GM04504 (cell line): Measurements from ENCODE around the gene ORAI3.

ENCODE experiments used
- DNase-seq: peaks from one replicate; pipeline ENCODE4 v3.0.0-alpha.2; 2012; ENCODE audit warnings: low read depth

Gene ORAI3

GRCh38 chr16:30948667-30949649, at the start of gene ORAI3:
Gene ORAI3 (plus strand): TSS chr16:30949068. CDS start chr16:30949290, 222 bp downstream.
- no peak for DNase-seq

GRCh38 chr16:30899794-30900193, 49.1 kb upstream of the ORAI3 start:
- DNase-seq: no peak

- DNase-seq: no peak
Observed at GRCh38 chr16:30900588-30900987, 48.3 kb upstream of the ORAI3 start.

- no peak for DNase-seq
Observed at GRCh38 chr16:30901201-30902028, 47.5 kb upstream of the ORAI3 start.

GRCh38 chr16:30902029-30902972, 46.6 kb upstream of the ORAI3 start:
- peak; percentile 39 for DNase-seq

DNA sequence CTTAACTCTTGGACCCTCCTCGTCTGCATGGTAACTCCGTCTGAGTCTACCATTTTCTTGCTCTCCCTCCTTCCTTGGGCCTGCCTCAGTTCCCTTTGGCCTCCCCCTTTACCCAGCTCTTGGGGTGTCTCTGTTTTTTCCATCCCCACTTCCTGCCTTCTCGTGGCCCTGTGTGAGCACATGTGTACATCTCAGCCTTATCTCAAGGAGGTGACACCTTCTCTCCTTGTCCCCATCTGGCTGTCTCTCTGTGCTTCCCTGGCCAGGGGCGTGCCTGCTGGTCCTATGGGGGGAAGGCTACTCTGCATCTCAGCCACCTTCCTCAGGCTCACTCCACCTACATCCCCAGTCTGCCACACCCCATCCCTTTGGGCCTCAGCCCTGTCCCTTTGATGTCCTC, 45.9 kb upstream of the ORAI3 start:
- no peak for DNase-seq

- DNase-seq: no peak
Observed at GRCh38 chr16:30903596-30903995, 45.3 kb upstream of the ORAI3 start.

DNA sequence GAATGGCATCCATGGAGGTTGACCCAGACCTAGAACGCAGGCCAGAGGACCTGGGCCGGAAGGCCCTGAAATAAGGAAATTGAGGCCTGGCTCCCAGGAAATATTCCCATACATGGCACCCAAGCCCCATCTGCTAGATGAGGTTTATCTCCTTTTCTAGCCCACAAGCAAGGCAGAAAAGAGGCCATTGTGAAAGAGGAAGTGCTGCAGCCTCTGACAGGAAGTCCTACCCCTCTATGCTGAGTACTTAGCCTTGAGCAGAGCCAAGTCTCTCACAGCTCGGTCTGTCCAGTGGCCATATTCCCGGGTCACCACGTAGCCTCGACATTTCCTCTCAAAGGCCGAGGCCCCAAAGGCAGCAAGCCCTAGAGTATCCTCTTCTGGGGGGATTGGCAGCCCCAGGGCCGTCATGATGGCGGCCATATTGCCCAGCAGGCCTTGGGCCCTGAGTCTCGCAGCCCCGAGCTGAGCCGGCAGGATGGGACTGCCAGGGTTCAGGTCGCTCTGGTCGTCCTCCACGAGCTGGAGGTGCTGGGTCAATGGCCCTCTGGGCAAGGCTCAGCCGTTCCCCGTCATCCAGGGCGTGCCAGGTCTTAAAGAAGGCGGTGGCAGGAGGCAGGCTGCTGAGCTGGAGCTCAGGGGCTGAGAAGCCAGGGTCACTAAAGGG, 44.6 kb upstream of the ORAI3 start:
- DNase-seq: no peak

- DNase-seq: no peak
Observed at GRCh38 chr16:30907064-30907463, 41.8 kb upstream of the ORAI3 start.

- DNase-seq: no peak
Observed at GRCh38 chr16:30910427-30911029, 38.3 kb upstream of the ORAI3 start.

- no peak for DNase-seq
Observed at GRCh38 chr16:30912794-30913412, 36.0 kb upstream of the ORAI3 start.

GRCh38 chr16:30914830-30915229, 34.0 kb upstream of the ORAI3 start:
- no peak for DNase-seq

- no peak for DNase-seq
Observed at GRCh38 chr16:30918614-30919013, 30.3 kb upstream of the ORAI3 start.

GRCh38 chr16:30920891-30921290, 28.0 kb upstream of the ORAI3 start:
- no peak for DNase-seq

- no peak for DNase-seq
Observed at GRCh38 chr16:30921459-30921747, 27.5 kb upstream of the ORAI3 start.

DNA sequence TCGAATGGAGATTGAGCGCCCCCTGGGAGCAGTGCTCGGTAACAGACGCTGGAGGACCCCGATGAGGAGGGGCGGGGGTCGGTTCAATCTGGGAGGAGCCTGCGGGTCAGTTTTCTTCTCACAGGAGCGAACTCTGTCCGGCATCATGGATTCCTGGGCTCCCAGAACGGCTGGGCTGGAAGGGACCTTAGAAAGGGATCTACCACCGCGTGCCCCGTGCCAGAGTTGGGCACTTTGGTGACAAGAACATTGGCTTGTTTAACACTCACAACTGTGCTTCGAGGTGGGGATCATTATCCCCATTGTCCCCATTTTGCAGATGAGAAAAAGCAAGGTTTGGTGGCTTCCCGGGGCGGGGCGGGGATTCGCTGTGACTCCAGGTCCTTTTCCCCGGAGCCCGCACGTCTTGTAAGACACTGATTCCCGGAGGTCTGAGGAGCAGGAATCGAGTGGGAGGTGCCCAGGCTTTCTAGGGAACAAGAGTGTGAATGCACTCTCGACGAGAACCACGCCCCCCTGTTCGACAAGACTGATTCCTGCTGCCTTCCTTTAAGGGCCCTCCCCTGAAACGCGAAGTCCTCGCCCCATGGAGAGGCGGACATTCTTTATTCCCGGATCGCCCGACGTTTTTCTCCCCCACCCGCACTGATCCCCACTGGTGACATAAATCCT, 27.0 kb upstream of the ORAI3 start:
- DNase-seq: peak; percentile 67

DNA sequence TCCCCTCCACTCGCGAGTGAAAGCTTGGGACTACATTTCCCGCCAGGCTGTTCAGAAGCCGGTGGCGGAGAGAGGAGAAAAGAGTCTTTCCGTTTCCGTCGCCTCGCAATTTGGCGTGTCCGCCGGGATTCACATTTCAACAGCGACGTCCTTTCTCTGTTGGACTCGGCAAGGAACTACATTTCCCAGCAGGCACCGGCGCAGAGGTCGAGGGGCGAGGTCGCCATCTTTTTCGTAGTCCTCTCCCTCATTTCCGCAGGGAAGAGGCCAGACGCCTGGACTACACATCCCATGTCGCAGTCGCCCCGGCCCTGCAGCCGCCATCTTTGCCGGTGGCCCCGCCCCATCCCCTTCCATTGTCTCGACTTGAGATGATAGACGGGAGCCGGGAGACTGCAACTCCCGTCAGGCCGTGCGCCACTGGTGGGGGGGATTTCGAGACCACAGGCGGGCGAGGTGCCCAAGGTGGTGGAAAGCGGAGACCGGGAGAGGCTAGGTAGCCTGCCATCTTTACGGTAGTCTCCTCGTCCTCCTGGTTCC, 26.4 kb upstream of the ORAI3 start:
- DNase-seq: peak; percentile 99

DNA sequence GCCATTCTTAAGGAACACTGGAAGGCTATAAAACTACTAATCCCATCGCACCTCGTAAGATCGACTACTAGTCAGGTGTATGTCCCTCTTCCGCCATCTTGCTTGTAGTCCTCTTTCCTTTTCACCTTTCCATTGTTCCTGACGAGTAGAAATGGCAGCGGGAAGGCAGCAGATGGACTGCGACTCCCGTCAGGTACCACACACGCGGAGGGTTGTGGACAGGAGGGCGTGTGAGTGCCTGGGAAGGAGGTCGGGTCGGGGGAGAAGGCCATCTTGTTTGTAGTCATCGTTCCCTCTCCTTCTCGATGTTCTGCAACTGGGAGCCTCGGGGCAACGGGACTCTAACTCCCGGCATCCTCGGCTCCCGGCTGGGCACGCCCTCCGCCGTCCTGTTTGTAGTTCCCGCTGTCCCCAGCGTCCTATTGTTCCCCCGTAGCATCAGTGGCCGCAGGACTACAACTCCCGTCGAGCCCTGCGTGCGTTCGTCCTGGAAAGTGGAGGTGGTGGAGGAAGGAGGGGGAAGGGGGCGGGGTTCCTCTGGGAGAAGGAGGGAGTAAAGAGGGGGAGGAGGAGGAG, 25.8 kb upstream of the ORAI3 start:
- peak; percentile 100 for DNase-seq

- DNase-seq: no peak
Observed at GRCh38 chr16:30923554-30924075, 25.3 kb upstream of the ORAI3 start, which contains the start of gene FBXL19. Gene FBXL19 (plus strand): TSS chr16:30923572. CDS start chr16:30925755, 2,183 bp downstream.
